BE2C (cell line): Measurements from ENCODE around the gene KRTAP12-3.
"Not testable (repeated sequence)": the region's sequence is repeated elsewhere in the genome, so short reads cannot be mapped to it uniquely, and the experiment has no call there.

Source experiments
- DNase-seq: peaks from one replicate; pipeline ENCODE4 v3.0.0-alpha.2; 2020
- H3K27me3 ChIP-seq: fragments of 250-450 bp; sonication (Bioruptor Pico); 2 replicates; pipeline ENCODE4 v1.5.1; 2020; ENCODE audit warnings: mild to moderate bottlenecking
- H3K36me3 ChIP-seq: fragments of 250-450 bp; sonication (Bioruptor Pico); 2 replicates; pipeline ENCODE4 v1.5.1; 2020; ENCODE audit warnings: mild to moderate bottlenecking
- H3K4me1 ChIP-seq: fragments of 250-450 bp; sonication (Bioruptor Pico); 2 replicates; pipeline ENCODE4 v1.5.1; 2020
- H3K4me3 ChIP-seq: 2 replicates; pipeline ENCODE4 v1.5.1; 2011; ENCODE audit warnings: low read depth, low read length
- H3K9me3 ChIP-seq: fragments of 250-450 bp; sonication (Bioruptor Pico); 2 replicates; pipeline ENCODE4 v1.5.1; 2020
- TF ChIP-seq, protein P1 (sequence below): IDR thresholded peaks from 2 replicates; pipeline ENCODE4 v1.5.1; 2012; ENCODE audit warnings: mild to moderate bottlenecking, low read depth, low read length

KRTAP12-3 gene

DNA sequence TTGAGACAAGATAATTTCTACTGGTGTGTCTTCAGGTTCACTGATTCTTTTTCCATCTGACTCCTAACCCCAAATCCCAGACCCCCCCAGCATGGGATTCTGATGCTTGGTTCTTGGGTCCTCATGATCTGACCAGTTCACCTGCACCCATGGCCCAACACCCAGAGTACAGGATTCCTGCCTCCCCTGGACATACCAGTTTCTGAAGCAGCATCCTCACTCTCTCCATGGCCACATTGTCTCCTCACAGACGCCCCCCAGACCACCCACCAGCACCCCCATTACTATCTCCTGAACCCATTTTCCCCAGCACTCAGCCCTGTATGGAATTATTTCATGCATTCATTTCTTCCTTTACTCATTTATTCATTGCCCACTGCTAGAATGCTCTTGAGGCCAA is 864 bp upstream of the KRTAP12-3 start:
- Histone ChIP-seq H3K27me3 (peaks cover 11% of the 10 kb centered on the region), H3K9me3 (no peaks in the 10 kb centered on the region), H3K4me1 (no peaks in the 10 kb centered on the region), H3K4me3 (no peak overlapping the region), H3K36me3 (no peaks in the 10 kb centered on the region)
- TF ChIP-seq, protein P1, sequence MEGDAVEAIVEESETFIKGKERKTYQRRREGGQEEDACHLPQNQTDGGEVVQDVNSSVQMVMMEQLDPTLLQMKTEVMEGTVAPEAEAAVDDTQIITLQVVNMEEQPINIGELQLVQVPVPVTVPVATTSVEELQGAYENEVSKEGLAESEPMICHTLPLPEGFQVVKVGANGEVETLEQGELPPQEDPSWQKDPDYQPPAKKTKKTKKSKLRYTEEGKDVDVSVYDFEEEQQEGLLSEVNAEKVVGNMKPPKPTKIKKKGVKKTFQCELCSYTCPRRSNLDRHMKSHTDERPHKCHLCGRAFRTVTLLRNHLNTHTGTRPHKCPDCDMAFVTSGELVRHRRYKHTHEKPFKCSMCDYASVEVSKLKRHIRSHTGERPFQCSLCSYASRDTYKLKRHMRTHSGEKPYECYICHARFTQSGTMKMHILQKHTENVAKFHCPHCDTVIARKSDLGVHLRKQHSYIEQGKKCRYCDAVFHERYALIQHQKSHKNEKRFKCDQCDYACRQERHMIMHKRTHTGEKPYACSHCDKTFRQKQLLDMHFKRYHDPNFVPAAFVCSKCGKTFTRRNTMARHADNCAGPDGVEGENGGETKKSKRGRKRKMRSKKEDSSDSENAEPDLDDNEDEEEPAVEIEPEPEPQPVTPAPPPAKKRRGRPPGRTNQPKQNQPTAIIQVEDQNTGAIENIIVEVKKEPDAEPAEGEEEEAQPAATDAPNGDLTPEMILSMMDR: no peak
- DNase-seq: no peak

DNA sequence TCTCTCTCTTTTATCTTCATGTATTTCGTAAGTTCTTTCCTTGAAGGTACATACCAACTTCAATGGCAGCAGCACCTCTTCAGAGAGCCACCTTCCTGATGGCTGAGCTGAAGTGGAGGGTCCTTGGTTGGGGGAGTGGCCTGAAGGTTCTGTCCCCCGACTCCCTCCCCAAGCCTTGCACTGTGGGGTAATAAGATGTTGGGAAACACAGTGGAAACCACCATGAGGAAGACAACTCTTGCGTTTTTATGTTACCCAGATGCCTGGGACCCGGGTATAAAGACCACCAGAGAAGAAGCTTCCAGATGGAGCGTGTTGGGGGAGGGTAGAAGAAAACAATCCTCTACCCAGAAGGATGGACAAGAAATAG is 794 bp downstream of the KRTAP12-3 start:
- Histone ChIP-seq H3K4me1 (no peaks in the 10 kb centered on the region), H3K27me3 (peaks cover 11% of the 10 kb centered on the region; the same call in 1 of the 2 replicates), H3K9me3 (no peaks in the 10 kb centered on the region), H3K4me3 (no peak overlapping the region), H3K36me3 (no peaks in the 10 kb centered on the region)
- DNase-seq: no peak
- TF ChIP-seq, protein P1: no peak

DNA sequence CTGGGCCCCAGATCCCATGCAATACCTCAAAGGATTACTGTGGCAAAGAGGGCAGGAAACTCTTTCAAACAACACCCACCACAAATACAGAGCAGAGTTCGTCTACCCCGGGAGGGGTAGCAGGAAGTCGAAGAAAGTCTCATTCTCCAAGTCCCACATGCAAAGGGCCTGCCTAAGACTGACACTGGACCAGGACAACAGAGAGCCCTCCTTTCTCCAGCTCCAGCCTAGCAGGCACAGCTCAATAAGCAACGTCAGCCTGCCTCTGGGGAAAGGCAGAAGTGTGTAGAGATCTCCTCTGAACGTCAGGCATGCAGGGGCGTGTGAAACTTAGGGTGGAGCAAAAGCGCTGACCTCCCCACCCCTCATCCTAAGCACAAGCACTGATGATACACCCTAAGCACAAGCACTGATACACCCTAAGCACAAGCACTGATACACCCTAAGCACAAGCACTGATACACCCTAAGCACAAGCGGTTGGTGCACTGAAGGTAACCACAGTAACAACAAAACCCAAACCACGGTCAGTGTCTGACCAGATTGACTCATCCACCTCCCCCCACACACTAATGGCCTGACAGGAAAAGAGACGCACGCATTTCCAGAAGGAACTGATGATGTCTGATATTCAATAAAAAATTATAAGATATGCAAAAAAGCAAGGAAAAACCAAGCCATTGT is 1.3 kb downstream of the KRTAP12-3 start:
- Histone ChIP-seq H3K9me3 (no peaks in the 10 kb centered on the region), H3K27me3 (peaks cover 11% of the 10 kb centered on the region; the same call in 1 of the 2 replicates), H3K4me3 (no peak overlapping the region), H3K4me1 (no peaks in the 10 kb centered on the region), H3K36me3 (no peaks in the 10 kb centered on the region)
- DNase-seq: no peak
- TF ChIP-seq, protein P1: no peak

DNA sequence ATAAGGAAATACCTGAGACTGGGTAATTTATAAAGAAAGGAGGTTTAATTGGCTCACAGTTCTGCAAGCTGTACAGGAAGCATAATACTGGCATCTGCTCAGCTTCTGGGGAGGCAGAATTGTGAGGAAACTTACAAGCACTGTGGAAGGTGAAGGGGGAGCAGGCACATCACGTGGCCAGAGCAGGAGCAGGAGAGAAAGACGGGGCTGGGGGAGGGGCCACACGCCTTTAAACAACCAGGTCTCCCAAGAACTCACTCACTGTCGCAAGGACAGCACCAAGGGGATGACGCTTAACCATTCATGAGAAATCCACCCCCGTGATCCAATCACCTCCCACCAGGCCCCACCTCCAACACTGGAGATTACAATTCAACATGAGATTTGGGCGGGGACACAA is 3.8 kb downstream of the KRTAP12-3 start:
- H3K36me3 ChIP-seq, H3K4me3 ChIP-seq, H3K4me1 ChIP-seq, H3K9me3 ChIP-seq, DNase-seq: not testable (repeated sequence)
- peaks cover 11% of the 10 kb centered on the region; the same call in 1 of the 2 replicates for H3K27me3 ChIP-seq

DNA sequence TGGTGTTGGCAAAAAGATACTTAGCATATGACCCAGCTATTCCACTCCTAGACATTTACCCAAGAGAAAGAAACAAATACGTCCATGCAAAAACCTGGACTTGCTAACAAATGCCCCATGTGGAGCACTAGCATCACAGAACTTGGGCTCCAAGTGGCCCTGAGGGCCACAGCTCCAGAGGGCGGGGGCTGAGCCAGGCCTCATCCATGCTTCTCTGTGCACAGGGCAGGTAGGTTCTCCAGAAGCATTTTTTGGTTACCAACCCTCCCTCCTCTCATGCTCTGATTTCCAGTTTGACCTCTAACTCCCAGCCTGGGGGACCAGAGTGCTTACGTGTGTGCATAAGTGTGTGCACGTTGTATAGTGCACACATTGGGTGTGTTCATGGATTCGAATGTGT is 7.0 kb downstream of the KRTAP12-3 start:
- Histone ChIP-seq H3K9me3 (no peaks in the 10 kb centered on the region), H3K4me1 (no peaks in the 10 kb centered on the region), H3K4me3 (no peak overlapping the region), H3K27me3 (peaks cover 4% of the 10 kb centered on the region; the same call in 1 of the 2 replicates), H3K36me3 (no peaks in the 10 kb centered on the region)
- TF ChIP-seq, protein P1: no peak
- no peak for DNase-seq

DNA sequence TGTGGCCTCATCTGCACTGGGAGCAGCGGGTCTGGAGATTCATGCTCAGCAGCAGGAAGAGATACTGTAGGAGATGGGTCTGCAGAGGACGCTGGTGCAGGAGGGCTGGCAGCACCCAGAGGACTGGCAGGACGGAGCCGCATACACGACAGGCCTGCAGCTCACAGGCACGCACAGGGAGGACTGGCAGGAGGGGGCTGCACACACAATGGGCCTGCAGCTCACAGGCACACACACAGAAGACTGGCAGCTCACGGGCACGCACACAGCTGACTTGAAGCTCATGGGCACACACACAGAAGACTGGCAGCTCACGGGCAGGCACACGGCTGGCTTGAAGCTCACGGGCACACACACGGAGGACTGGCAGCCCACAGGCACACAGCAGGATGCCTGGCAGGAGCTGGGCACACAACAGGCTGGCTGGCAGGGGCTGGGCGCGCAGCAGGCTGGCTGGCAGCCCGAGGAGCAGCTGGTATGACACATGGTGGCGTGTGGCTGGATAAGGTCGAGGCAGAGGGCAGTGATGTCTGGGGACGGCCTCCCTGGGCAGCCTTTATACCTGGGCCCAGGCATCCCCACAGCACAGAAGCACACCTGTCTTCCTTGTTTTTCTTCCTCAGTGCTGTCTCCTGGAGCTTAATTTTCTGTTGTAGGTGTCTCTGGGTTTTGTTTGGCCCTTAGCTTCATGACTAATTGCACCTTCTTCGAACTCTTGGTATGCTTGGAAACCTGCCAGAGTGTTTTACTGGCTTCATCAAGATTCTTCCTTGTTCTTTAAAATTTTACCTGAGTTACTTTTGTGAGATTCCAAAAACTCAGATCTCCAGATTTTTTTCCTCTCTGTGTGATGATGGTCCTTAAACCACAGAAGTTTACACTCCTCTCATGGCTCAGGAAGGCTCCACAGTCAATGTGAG is 8.9 kb downstream of the KRTAP12-3 start, which contains the start of gene KRTAP12-2:
Gene KRTAP12-2 (minus strand): TSS at position 527 of the 920 bp plus-strand sequence. CDS start 41 bp downstream, at position 486.
- no peak for DNase-seq
- no peaks in the 10 kb centered on the region for H3K9me3 ChIP-seq
- TF ChIP-seq, protein P1: no peak

More for the DNA sequence above, 8.9 kb downstream of the KRTAP12-3 start, which contains the start of gene KRTAP12-2:
- H3K4me1 ChIP-seq: no peaks in the 10 kb centered on the region
- H3K27me3 ChIP-seq: peaks cover 1% of the 10 kb centered on the region; the same call in 1 of the 2 replicates
- no peaks in the 10 kb centered on the region for H3K36me3 ChIP-seq
- no peak within 1 kb of the TSS for H3K4me3 ChIP-seq
